Coronary artery (tissue), 2 donors: ENCODE results near the gene DNER.
"Not testable (repeated sequence)": the region's sequence is repeated elsewhere in the genome, so short reads cannot be mapped to it uniquely, and the experiment has no call there.

Experiments used
- DNase-seq: peaks from one replicate; pipeline ENCODE4 v3.0.0-alpha.2; 2017; ENCODE audit warnings: low spot score
- H3K27ac ChIP-seq, 2 donors: fragments of 200-600 bp; sonication (generic); one replicate each; pipeline ENCODE4 v1.5.1; 2016 to 2019
- H3K4me3 ChIP-seq: fragments of 200-600 bp; sonication (generic); 2 replicates; pipeline ENCODE4 v1.5.1; 2016; ENCODE audit warnings: mild to moderate bottlenecking, moderate library complexity
- TF ChIP-seq, protein P1 (sequence below): fragments of 200-600 bp; sonication (generic); IDR thresholded peaks from one replicate; pipeline ENCODE4 v1.5.1; 2019; ENCODE audit warnings: antibody characterized with exemption

Gene DNER

DNA sequence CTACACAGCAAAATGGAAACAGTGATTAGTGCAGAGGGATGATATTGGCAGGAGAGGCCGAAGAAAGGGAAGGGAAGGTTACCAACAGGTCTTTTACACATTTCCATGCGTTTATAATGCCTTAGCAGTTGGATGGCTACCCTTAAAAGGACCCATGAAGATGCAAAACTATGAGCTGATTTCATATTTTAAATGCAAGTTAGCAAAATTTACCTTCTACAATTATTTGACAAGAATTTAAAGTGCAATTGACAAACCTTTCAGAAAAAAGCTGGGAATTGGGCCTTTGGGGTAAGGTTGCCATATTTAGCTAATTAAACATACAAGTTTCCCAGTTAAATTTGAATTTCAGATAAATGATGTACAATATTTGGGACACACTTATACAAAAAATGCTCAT lies 13.3 kb downstream of the DNER start:
- Histone ChIP-seq H3K27ac (no peak overlapping the region), H3K4me3 (no peak overlapping the region)
- TF ChIP-seq, protein P1, sequence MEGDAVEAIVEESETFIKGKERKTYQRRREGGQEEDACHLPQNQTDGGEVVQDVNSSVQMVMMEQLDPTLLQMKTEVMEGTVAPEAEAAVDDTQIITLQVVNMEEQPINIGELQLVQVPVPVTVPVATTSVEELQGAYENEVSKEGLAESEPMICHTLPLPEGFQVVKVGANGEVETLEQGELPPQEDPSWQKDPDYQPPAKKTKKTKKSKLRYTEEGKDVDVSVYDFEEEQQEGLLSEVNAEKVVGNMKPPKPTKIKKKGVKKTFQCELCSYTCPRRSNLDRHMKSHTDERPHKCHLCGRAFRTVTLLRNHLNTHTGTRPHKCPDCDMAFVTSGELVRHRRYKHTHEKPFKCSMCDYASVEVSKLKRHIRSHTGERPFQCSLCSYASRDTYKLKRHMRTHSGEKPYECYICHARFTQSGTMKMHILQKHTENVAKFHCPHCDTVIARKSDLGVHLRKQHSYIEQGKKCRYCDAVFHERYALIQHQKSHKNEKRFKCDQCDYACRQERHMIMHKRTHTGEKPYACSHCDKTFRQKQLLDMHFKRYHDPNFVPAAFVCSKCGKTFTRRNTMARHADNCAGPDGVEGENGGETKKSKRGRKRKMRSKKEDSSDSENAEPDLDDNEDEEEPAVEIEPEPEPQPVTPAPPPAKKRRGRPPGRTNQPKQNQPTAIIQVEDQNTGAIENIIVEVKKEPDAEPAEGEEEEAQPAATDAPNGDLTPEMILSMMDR, result no peak
- DNase-seq, result no peak

DNA sequence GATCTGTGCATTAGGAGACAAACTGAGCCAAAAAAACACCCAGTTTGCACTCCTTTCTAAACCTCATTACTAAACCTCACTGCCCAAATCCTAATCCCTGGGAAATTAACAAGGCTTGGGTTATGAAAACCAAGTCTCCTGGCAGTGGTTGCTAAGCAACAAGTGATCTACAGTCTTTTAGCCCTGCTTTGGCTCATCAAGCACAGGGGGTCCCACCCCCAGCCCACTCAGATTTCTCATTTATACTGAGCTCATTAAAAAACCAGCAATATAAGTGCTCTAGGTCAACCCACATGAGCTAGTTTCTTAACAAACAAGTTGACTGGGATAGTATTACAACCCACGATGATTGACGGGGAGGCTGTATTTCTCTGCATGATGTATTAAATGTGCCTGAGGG lies 18.4 kb downstream of the DNER start:
- Histone ChIP-seq H3K4me3 (no peak overlapping the region), H3K27ac (no peak overlapping the region)
- no peak for DNase-seq
- TF ChIP-seq, protein P1, result no peak

DNA sequence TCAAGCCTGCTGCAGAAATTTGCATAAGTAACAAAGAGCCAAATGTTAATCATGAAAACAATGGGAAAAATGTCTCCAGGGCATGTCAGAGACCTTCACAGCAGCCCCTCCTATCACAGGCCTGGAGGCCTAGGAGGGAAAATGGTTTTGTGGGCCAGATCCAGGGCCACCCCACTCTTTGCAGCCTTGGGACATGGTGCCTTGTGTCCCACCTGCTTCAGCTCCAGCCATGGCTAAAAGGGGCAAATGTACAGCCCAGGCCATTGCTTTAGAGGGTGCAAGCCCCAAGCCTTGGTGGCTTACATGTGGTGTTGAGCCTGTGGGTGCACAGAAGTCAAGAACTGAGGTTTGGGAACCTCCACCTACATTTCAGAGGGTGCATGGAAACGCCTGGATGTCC lies 20.5 kb downstream of the DNER start:
- not testable (repeated sequence) for H3K4me3 ChIP-seq, H3K27ac ChIP-seq, DNase-seq

DNA sequence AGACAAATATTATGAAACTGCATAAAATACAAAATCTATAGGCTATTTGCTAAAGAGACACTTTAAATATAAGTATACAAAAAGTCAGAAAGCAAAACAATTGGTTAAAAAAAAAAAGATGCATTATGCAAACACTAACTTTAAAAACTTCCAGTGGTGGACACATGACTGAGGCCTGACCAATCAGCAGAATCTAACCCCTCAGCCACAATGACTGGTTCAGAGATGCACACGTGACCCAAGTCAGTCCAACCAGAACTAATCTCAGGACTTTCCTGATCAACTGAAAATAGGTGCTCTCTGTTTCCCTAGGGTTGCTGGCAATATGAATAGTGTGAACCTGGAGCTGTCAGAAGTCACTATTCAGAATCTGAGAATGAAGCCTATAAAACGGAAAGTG lies 22.7 kb downstream of the DNER start:
- TF ChIP-seq, protein P1, result no peak
- no peak for DNase-seq
- no peak overlapping the region for H3K27ac ChIP-seq
- no peak overlapping the region for H3K4me3 ChIP-seq

DNA sequence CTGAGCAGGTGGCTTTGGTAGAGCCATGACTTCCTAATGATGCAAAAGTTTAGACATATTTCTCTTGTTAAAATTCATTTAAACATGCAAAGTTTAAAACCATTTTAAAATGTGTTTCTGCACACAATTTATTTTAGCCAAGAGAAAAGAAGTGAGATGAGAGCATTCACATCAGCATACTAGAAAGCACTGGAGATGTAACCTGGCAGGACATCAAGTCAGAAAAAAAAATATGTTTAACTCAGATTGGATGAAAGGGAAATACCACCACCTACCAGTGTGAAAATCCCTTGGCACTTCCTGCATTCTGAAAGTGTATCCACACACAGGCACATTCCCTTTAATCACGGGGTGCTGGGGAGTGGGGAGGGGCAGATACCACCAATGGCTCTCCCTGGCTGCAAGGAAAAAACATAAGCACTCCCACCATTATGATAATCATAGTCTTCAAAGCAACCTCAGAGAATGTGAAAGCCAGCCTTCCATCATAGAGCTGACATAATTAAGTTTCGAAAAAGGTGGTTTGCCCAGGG lies 25.0 kb downstream of the DNER start:
- Histone ChIP-seq H3K4me3 (no peak overlapping the region), H3K27ac (no peak overlapping the region)
- TF ChIP-seq, protein P1, result no peak
- DNase-seq, result no peak

DNA sequence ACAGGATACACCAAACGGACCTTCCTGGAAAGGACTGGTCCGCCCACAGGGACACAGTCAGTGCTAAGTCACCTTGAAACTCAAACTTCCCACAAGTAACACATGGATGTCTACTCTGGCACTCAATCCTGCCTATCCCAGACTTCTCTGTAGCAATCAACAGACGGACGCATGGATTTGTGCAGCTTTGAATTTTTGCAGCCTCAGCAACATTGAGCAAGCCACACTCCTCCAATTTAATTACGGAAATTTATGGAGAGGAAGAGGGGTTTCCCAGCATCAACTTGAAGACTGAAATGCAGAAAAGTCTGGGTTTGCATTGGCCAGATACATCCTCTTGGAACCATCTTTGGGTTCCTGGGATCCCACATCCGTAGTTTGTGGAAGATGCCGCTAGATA lies 26.2 kb downstream of the DNER start:
- no peak for DNase-seq
- TF ChIP-seq, protein P1, result no peak
- Histone ChIP-seq H3K27ac (no peak overlapping the region), H3K4me3 (no peak overlapping the region)

DNA sequence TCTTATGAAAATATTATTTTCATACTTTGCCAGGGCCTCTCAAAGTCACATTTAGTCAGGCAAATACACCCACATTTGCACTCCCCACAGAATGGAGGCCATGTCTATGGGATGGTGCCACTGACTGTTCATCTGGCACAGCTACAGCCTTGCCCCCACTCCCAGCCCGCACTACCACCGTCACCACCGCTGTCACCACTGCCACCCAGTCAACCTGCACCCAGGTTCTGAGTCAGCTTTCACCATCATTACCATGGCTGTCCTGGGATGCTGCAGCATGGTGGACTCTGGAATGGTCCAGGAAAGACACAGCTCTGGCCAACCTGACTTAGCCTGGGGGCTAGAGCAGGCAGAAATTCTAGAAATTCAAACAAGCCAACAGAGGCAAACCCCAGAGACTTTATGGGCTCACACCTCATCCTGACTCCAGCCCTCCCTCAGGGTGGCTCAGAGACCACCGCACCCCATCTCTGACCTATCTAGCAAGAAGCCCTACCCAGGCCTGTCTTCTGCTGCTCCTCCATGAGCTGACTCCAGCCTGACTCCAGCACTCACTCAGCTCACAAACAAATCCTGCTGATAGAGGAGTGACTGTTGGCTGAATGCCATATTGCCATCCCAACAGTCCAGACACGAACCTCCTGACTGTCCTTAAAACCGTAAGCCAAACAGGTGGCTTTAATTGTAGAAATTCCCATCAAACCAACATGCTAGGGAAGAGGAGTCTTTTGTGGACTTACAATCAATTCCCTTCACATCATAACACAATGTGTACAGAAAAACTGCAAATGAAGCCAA lies 28.0 kb downstream of the DNER start:
- no peak for DNase-seq
- no peak overlapping the region for H3K27ac ChIP-seq
- TF ChIP-seq, protein P1, result no peak
- H3K4me3 ChIP-seq, result no peak overlapping the region
